ENCODE results near the gene B3GAT3. TPM values are rescaled to one million over a fixed set of nuclear protein-coding genes. Genes with fewer than 3 reads are reported as not detected.
"Not testable (repeated sequence)": the region's sequence is repeated elsewhere in the genome, so short reads cannot be mapped to it uniquely, and the experiment has no call there.

The B3GAT3 gene
- total RNA-seq, 4 donors from 2014 or later: 29.9 to 54.1 (median 40.6) TPM

DNA sequence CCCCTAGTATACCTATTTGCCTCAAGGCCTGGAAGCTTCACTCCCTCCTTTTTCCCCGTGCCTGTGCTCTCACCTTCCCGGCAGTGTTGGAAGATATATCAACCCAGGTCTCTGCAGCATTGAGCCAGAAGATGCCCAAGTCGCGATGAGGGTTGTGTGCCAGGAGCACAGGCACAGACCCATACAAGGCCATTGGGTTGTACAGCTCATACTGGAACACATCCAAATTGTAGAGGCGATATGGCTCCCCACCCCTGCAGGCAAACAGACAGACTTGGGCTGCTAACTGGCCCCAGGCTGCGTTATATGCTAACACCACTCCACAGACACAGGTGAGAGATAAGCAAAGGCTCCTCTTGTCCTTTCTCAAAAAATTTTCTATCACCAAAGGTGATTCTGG is 10.7 kb upstream of the B3GAT3 start:
- H3K9me3 ChIP-seq: no peaks in the 10 kb centered on the region
- no peak for TF ChIP-seq POLR2A (IDR thresholded peaks at IDR 0.05)
- TF ChIP-seq, protein P1, sequence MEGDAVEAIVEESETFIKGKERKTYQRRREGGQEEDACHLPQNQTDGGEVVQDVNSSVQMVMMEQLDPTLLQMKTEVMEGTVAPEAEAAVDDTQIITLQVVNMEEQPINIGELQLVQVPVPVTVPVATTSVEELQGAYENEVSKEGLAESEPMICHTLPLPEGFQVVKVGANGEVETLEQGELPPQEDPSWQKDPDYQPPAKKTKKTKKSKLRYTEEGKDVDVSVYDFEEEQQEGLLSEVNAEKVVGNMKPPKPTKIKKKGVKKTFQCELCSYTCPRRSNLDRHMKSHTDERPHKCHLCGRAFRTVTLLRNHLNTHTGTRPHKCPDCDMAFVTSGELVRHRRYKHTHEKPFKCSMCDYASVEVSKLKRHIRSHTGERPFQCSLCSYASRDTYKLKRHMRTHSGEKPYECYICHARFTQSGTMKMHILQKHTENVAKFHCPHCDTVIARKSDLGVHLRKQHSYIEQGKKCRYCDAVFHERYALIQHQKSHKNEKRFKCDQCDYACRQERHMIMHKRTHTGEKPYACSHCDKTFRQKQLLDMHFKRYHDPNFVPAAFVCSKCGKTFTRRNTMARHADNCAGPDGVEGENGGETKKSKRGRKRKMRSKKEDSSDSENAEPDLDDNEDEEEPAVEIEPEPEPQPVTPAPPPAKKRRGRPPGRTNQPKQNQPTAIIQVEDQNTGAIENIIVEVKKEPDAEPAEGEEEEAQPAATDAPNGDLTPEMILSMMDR (IDR thresholded peaks at IDR 0.05): no peak
- TF ChIP-seq POLR2AphosphoS5 (IDR thresholded peaks at IDR 0.05): no peak
- no peak for TF ChIP-seq EP300 (IDR thresholded peaks at IDR 0.05)
- H3K4me1 ChIP-seq: no peaks in the 10 kb centered on the region
- H3K27ac ChIP-seq: no peak overlapping the region
- 88% methylated on average over 6 of the region's 6 CpGs for WGBS
- peaks cover 95% of the 10 kb centered on the region for H3K36me3 ChIP-seq
- no peak for DNase-seq (ENCODE audit: low spot score in 2 of 2)
- H3K27me3 ChIP-seq: no peaks in the 10 kb centered on the region
- H3K4me3 ChIP-seq: no peak overlapping the region

DNA sequence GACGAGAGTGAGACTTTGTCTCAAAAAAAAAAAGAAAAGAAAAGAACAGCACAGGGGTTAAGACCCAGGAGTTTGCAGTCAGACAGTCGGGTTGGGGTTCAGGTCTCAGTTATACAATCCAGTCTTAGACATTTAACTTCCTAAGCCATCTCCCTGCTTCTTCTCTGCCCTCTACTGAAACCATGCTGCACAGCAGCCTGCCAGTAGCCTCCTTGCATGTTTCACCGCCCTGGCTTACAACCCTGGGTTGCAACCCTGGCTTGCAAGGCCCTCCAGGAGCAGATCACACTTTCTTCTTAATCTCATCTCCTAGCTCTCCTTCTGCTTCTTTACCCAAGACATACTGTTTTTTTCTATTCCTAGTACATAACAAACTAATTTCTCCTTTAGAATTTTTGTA is 5.9 kb upstream of the B3GAT3 start:
- Histone ChIP-seq H3K36me3 (peaks cover 82% of the 10 kb centered on the region), H3K27me3 (no peaks in the 10 kb centered on the region), H3K9me3 (no peaks in the 10 kb centered on the region), H3K4me3 (no peak overlapping the region), H3K27ac (no peak overlapping the region), H3K4me1 (peaks cover under 1% of the 10 kb centered on the region)
- WGBS: 85% methylated on average over 3 of the region's 3 CpGs
- no peak for TF ChIP-seq POLR2A (IDR thresholded peaks at IDR 0.05)
- TF ChIP-seq EP300 (IDR thresholded peaks at IDR 0.05): no peak
- no peak for TF ChIP-seq POLR2AphosphoS5 (IDR thresholded peaks at IDR 0.05)
- TF ChIP-seq, protein P1 (IDR thresholded peaks at IDR 0.05): no peak
- DNase-seq (ENCODE audit: low spot score in 2 of 2): no peak

DNA sequence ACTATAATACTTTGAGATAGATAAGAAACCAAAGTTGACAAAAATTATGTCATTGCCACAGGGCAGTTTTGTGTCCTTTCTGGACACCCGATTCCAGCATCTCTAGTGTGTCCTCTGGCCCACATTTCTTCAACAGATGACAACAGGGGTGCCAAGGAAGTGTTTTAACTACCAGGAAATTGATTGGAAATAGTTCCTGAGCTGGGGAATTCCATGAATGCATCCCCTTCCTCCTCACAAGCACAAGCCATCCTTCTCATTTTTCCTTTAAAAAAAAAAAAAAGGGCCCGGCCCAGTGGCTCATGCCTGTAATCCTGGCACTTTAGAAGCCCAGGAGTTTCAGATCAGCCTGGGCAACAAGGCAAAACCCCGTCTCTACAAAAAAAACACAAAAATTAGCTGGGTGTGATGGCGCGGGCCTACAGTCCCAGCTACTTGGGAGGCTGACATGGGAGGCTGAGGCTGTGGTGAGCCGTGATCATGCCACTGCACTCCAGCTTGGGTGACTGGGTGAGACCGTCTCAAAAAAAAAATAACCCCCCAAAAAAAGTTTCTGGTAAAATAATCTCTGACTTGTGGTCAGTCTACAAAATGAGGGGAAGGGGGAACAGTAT is 797 bp upstream of the B3GAT3 start:
- Histone ChIP-seq H3K4me1 (peaks cover 35% of the 10 kb centered on the region), H3K36me3 (peaks cover 31% of the 10 kb centered on the region), H3K9me3 (no peaks in the 10 kb centered on the region), H3K4me3 (peak overlapping the region; percentile 64), H3K27me3 (no peaks in the 10 kb centered on the region), H3K27ac (peak overlapping the region; percentile 85)
- no peak for DNase-seq (ENCODE audit: low spot score in 2 of 2)
- TF ChIP-seq POLR2AphosphoS5 (IDR thresholded peaks at IDR 0.05) (no peak), POLR2A (IDR thresholded peaks at IDR 0.05) (no peak), EP300 (IDR thresholded peaks at IDR 0.05) (no peak)
- TF ChIP-seq, protein P1 (IDR thresholded peaks at IDR 0.05): no peak
- 85% methylated on average over 7 of the region's 7 CpGs for WGBS

GRCh38 chr11:62621027-62621566 is 689 bp downstream of the B3GAT3 start:
- peaks cover 28% of the 10 kb centered on the region for H3K36me3 ChIP-seq
- WGBS: 24% methylated on average over 8 of the region's 8 CpGs
- peaks cover 35% of the 10 kb centered on the region for H3K4me1 ChIP-seq

GRCh38 chr11:62616957-62617356 is 4.8 kb downstream of the B3GAT3 start:
- 98% methylated on average over 8 of the region's 14 CpGs for WGBS
- H3K36me3 ChIP-seq: peaks cover 26% of the 10 kb centered on the region
- not testable (repeated sequence) for H3K27me3 ChIP-seq; H3K9me3 ChIP-seq; H3K27ac ChIP-seq; DNase-seq (ENCODE audit: low spot score in 2 of 2); H3K4me3 ChIP-seq
- peaks cover 52% of the 10 kb centered on the region for H3K4me1 ChIP-seq

More at GRCh38 chr11:62621027-62621566, 689 bp downstream of the B3GAT3 start:
- peak overlapping the region; percentile 64 for H3K4me3 ChIP-seq
- H3K27me3 ChIP-seq: no peaks in the 10 kb centered on the region
- peak overlapping the region; percentile 85 for H3K27ac ChIP-seq
- H3K9me3 ChIP-seq: no peaks in the 10 kb centered on the region
- TF ChIP-seq, protein P1 (IDR thresholded peaks at IDR 0.05): no peak
- DNase-seq (ENCODE audit: low spot score in 2 of 2): no peak

GRCh38 chr11:62615521-62615920 is 6.3 kb downstream of the B3GAT3 start:
- no peak for DNase-seq (ENCODE audit: low spot score in 2 of 2)
- Histone ChIP-seq H3K27ac (no peak overlapping the region), H3K27me3 (no peaks in the 10 kb centered on the region), H3K4me3 (no peak overlapping the region), H3K9me3 (no peaks in the 10 kb centered on the region), H3K4me1 (peaks cover 58% of the 10 kb centered on the region), H3K36me3 (peaks cover 28% of the 10 kb centered on the region)
- TF ChIP-seq POLR2A (IDR thresholded peaks at IDR 0.05) (no peak), EP300 (IDR thresholded peaks at IDR 0.05) (no peak), POLR2AphosphoS5 (IDR thresholded peaks at IDR 0.05) (no peak)
- TF ChIP-seq, protein P1 (IDR thresholded peaks at IDR 0.05): no peak
- 69% methylated on average over 2 of the region's 7 CpGs for WGBS

All from suprapubic skin (tissue), 4 donors.